GM21528 (cell line): ENCODE results near the gene PLCB2.

Experiments used
- ATAC-seq: cut with Tn5 transposase; IDR thresholded peaks from one replicate; pipeline ENCODE4 v1.9.1; 2021; ENCODE audit warnings: mild to moderate bottlenecking, moderate library complexity; ENCODE audit not compliant: unreplicated experiment, low FRiP score

Gene PLCB2

GRCh38 chr15:40252438-40253166, 55.1 kb downstream of the PLCB2 start:
- ATAC-seq: no peak

DNA sequence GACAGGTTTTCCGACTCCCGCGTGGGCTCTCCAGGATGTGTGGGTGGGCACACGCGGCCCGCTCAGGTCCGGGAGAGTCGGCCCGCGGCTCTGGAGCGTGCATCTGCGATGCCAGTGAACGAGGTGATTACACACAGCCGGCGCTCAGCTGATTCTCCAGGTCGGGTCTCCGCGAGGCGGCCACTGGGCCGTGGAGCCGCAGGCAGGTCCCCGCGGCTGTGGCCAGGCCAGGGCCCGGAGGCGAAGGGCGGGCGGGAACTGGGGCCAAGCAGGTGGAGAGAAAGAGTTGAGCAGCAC, 55.6 kb downstream of the PLCB2 start:
- ATAC-seq: no peak

DNA sequence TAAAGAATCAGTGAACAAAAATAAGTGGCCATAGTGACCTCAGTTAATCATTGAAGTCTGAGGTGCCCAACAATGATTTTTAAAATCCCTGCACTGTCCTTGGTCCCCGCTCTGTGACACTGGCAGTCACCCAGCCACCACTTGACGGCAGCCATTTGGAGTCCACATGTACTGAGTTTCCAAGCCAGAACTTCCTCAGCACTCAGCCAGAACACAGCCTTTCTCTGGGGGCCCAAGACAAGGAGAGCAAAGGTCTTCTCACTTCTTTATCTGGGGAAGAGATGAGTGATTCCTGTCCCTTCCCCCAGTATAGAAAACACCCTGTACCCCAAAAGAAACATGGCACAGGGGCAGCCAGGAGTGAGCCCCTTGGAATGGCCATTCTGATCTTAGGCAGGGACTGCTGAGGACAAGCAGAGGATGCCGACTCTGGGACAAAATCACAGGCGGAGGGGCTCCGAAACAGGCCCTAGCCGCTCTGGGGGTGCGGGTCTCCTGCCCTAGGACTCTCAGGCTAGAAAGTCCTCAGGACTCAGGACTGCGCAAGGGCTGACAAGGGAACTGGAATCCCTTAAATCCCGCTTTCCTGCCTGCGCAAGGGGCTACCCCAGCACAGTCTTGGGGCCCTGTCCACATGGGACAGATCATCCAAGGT, 56.1 kb downstream of the PLCB2 start:
- ATAC-seq: no peak

DNA sequence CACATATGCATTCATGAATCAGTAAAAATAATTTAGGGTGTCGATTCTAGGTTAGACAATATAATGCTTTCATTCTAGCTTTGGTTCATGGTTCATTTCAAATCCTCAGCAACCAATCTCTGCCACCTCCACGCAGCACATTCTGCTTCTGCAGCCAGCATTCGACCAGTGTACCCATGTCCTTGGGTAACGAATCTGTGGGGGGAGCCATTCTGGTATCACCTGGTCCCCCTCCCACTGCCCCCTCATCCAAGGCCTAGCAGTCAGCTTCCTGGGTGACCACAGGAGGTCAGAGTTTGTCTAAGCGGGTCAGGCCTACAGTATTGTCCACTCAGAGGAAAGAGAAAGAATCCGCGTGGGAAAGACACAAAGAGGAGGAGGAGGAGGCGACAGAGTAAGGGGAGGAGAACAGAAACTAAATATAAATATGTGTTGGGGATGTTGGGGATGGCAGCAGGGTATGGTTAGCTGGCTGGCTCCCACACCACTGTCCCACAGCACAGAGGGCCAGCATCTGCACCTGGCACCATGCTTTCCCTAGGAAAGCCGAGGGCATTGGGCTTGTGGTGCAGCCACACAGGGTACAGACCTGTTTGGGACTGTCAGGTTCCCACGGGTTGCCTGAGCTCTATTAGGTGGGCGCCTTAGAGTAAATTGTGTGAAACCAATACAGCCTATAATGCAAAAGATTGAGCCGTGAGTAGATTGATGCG, 56.8 kb downstream of the PLCB2 start:
- ATAC-seq: no peak

DNA sequence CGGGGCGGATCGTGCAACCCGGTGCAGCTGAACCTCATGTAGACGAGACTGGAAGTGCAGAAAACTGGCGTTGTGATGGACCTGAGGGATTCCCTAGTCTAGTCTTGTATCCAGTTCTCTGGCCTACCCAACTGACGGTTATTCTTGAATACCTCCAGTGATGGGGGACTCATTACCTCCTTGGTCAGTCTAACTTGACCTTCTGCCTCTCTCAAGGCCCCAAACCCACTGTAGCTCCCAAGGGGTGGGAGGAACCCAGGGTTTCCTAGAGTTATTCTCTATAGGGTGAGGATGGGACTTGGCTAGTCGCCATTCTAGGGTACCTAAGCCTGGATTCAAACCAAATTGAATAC, 57.5 kb downstream of the PLCB2 start:
- no peak for ATAC-seq

- ATAC-seq: no peak
Measured at GRCh38 chr15:40249477-40250303, 58.0 kb downstream of the PLCB2 start.

- ATAC-seq: no peak
Measured at GRCh38 chr15:40248006-40248783, 59.5 kb downstream of the PLCB2 start.

GRCh38 chr15:40247406-40247971, 60.2 kb downstream of the PLCB2 start:
- no peak for ATAC-seq

DNA sequence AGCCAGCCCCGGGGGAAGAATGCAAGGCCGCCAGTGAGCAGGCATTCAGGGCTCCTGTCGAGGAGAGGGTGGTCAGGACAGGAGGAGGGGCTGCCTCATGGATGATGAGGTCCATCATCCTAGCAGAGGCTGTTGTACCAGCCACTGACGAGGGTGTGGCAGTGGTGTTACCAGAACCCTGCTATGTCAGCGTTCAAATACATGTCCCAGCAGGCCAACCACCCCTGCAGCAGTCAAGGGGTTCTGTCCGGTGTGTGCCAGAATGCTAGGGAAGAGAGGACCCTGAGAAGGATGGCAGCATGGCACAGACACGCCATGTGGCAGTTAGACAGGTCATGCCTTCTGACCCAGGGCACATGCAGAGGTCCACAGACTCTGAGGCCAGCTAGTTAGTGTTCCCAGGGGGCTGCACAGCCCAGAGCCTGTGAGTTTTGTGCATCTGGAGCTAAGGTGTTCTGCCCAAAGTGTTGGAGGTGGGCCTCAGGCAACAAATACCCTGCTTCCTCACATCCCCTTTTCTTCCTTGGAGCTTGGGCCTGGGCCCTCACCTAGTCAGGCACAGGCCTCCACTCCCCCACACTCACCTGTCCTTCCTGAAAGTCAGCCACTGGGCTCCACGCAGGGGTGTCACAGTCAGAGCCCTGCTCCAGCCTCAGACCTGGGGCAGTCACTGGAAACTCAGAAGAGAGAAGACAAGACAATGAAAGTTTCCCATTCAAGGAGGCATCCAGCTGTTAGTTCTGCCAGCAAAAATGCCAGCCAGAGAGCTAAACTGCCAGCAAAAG, 61.0 kb downstream of the PLCB2 start:
- ATAC-seq: no peak

DNA sequence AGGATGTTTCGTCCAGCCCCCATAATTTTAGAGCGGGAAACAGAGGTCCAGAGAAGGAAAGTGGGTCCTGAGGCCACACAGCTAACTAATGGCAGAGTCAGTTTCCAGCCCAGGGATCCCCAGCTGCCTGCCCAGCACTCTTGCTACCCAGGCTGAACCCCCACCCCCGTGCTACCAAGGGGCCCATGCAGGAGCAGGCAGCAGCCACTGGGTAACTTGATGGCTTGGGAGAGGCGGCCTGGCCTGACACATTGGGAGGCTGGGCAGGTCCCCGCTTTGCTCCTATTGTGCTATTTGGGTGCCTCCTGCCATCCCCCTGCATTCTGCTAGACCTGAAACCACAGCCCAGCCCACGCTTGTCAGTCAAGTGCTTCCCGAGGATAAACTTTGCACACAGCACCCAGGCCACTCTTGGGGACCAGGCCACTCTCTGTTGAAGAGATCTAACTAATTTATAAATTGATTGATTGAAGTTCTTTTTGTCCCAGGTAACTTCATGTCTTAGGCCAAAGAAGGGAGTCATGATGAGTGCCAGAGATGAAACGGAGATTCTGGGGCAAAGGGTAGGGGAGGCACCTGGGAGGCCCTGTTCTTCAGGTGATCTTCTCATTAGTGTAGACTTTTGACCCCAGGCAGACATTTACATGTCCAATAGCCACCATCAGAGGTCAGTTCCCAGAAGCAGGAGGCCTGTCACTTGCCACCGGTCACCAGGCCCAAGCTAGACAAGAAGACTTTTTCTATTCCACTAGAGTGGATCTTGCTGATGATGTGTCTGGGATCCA, 61.9 kb downstream of the PLCB2 start:
- ATAC-seq: no peak

GRCh38 chr15:40244961-40245523, 62.7 kb downstream of the PLCB2 start:
- no peak for ATAC-seq

DNA sequence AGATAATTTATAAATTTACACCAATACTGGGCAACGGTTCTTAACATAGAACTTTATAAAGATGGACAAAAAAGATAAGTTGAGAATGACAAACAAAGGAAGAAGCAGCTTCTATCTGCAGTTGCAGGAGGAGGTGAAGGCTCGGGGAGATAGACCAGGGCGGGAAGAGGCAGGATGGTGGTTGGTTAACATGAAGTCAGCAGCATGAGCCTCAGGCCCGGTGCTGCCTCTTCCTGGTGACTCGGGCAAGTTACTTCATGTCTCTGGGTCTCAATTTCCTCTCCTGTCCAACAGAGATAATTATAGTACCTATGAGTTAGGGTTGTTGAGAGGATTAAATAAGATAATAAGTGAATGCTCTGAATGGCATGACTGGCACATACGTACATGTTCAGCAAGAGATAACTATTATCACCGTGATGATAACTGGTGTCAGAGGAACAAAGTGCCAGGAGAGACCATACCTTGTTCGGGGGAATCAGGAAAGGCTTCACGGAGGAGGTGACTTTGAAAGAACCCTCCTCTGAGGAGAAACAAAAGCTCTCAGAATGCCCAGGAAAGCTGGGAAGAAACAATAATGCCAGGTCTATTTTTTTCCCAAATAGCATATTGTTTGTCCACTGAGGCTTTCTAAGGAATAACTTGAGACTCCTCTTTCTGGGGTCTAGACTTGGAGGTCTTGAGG, 64.5 kb downstream of the PLCB2 start:
- ATAC-seq: no peak

DNA sequence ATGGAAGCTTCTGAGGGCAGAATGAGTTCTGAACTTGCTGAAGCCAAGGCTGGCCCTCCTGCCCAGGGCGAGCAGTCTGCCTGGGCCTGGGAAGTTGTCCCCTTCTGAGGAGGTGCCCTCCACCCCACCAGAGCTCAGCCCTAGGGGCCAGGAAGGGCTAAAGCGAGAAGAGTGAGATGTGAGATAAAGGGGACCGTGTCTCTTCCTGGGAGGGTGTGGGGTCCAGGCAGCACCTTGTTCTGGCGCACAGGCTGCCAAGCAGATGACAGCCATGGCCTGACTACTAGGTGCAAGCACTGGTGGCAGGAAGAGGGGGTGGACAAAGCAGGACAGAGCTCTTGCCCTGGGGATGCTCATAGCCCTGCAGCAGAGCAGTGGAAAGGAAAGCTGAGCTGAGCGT, 65.1 kb downstream of the PLCB2 start:
- ATAC-seq: no peak

DNA sequence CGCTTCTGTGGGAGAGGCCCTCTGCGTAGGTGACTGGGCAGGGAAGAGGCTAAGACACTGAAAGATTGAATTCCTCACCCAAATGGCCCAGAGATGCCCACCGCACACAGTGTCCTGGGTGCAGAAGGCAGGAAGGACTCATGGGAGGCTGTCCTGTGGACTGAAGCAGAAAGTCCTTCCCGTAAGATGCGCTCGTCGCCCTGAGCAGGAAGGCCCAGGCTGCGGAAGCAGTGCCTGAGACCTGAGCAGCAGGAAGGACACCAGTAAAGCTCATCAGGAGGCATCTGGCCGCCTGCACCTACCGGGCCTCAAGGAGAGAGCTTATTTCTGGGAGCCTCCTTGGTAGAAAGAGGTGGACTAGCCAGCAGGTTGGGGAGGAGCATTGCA, 65.5 kb downstream of the PLCB2 start:
- no peak for ATAC-seq

DNA sequence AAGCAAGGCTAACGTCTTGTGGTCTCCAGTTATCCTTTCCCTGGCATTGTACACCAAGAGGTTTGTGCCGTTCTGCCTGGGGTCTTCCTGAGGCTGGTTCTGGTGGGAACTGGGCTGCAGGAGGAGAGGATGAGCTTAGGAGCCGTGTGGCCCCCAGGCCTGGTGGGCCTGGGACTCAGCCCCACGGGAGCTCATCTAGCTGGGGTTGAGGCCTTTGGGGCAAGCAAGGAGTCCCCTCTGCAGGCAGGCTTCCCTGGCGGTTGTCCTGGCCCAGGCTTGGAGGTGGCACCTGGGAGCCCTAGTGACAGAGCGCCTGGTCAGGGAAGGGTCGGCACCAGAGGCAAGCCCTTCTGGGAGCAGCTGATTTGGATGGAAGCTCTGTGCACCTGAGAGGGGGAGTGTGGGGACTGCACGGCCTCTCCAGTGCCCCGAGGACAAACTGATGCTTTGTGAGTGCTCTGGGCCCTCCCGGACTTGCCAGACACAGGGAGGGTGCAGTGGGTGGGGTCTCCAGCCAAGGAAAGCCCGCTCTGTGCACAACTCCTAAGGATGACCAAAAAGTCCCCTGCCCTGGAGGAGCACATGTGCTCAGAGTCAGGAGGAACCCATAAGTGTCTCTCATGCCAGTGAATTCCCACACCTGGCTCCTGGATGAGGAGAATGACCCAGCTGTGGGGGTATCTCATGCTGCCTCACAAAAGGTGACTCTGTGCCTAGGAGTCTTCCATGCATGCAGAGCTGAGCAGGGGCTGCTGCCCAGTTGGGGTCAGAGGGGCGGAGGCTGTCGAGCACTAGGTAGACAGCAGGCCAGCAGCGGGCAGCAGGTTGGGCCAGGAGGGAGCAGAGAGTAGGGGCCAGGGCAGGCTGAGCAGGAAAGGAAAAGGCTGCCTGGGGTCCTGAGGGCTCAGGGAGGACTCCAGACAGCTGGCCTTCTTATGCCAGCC, 66.2 kb downstream of the PLCB2 start:
- ATAC-seq: no peak

- no peak for ATAC-seq
Measured at GRCh38 chr15:40240619-40241221, 67.0 kb downstream of the PLCB2 start.
